Heart right ventricle (tissue), 16 donors: Measurements from ENCODE around the gene CSMD2. TPM values are rescaled to one million over a fixed set of nuclear protein-coding genes. Genes with fewer than 3 reads are reported as not detected.

Experiments
- ATAC-seq, 8 donors: fragments of 200-7000 bp; cut with Tn5 transposase; one replicate each; pipeline ENCODE4 v1.9.1; 2020; ENCODE audit warnings: mild to moderate bottlenecking in 8 of 8, moderate library complexity in 8 of 8, moderate number of reproducible peaks in 1 of 8
- DNase-seq, 2 donors: peaks; one replicate each; pipeline ENCODE4 v3.0.0-alpha.2; 2020
- H3K27ac ChIP-seq, 10 donors: fragments of 200-600 bp; sonication (generic) in 2 of 10; one replicate each; pipeline versions ENCODE4 v1.5.0 to v1.8.0; 2020 to 2022; ENCODE audit warnings: mild to moderate bottlenecking in 3 of 10
- H3K27me3 ChIP-seq, 7 donors: fragments of 200-600 bp; one replicate each; pipeline ENCODE4 v1.8.0; 2021 to 2022; ENCODE audit warnings: mild to moderate bottlenecking in 2 of 7
- H3K36me3 ChIP-seq, 9 donors: fragments of 200-600 bp; sonication (generic) in 1 of 9; one replicate each; pipeline versions ENCODE4 v1.5.0 to v1.8.0; 2020 to 2022; ENCODE audit warnings: mild to moderate bottlenecking in 2 of 9
- H3K4me1 ChIP-seq, 9 donors: fragments of 200-600 bp; sonication (generic) in 1 of 9; one replicate each; pipeline versions ENCODE4 v1.5.0 to v1.8.0; 2020 to 2022; ENCODE audit warnings: mild to moderate bottlenecking in 4 of 9
- H3K4me3 ChIP-seq, 10 donors: fragments of 200-600 bp; sonication (generic) in 2 of 10; one replicate each; pipeline versions ENCODE4 v1.5.0 to v1.8.0; 2020 to 2022; ENCODE audit warnings: mild to moderate bottlenecking in 7 of 10, moderate library complexity in 2 of 10
- H3K9me3 ChIP-seq, 11 donors: fragments of 200-600 bp in 10 of 11; sonication (generic) in 2 of 11; one replicate each; pipeline versions ENCODE4 v1.5.0 to v1.8.0; 2013 to 2022; ENCODE audit warnings: mild to moderate bottlenecking in 2 of 11, control low read depth in 1 of 11, moderate library complexity in 1 of 11
- CTCF ChIP-seq, 9 donors: fragments of 200-600 bp; sonication (generic) in 2 of 9; IDR thresholded peaks; one replicate each; pipeline versions ENCODE4 v1.5.0 to v1.8.0; 2021 to 2022; ENCODE audit warnings: antibody characterized with exemption in 9 of 9, mild to moderate bottlenecking in 5 of 9, moderate library complexity in 1 of 9
- WGBS, 2 donors: extraction: QIAGEN DNeasy Blood & Tissue Kit; methylation state at CpG; one replicate each; pipeline ENCODE4 v1.1.7; 2013; ENCODE audit warnings: inconsistent platforms in 1 of 2; 5-methylcytosine and 5-hydroxymethylcytosine counted together
- intact Hi-C, 10 donors: fragments of 100-400 bp; cut with DNase I; formaldehyde crosslinking; loops; one replicate each; pipeline versions ENCODE4 v1.11.1 to v1.14.2; 2022
- polyA plus RNA-seq, 2 donors: library from polyadenylated mRNA; stranded (reverse); fragments of 200-250 nt; gene quantifications; one replicate each; pipeline ENCODE4 v1.2.3, GENCODE V29; 2013
- total RNA-seq, 10 donors: library from RNA; stranded (reverse); fragmentation: NEBNext Ultra II Directional in 3 of 10; extraction: Animal tissue kit (Norgen Biotek cat#: 25700) in 3 of 10; gene quantifications; one replicate each; pipeline versions ENCODE4 v1.2.1 to v1.2.4, GENCODE V29; 2021 to 2023
- donor health status: Arrhythmogenic right ventricular cardiomyopathy.
- donor health status: ischemic (EF 13 %, LVEDD 7.1; RV severe dilation, severe dysfunction).
- donor health status: healthy with polysubstance abuse.
- donor health status: DM: no; HTN: yes; CAD: no.
- donor health status: DM: no; HTN: no; CAD: no.
- donor health status: ischemic (EF 25% LVEDD 6.9; RV normal size, moderate dysfunction).
- donor health status: ischemic (EF 25% LVEDD 5.7; RV mildly dilated, moderate dysfunction).
- donor health status: healthy.
- donor health status: DM: yes; HTN: yes; CAD: no.
- donor health status: Ischemic cardiomyopathy.
- donor health status: ischemic (EF 35%, LVEDD 5.7; RV mildly dilated, moderate dysfunction).
- donor health status: nonischemic (EF 11% LVEDD 7.7; RV severe dilation, severe dysfunction).
- donor health status: DM: yes; HTN: yes; CAD: no.
- donor health status: PGD.
- donor health status: ischemic (EF 29% LVEDD 5.4; RV normal size, mild dysfunction).
- donor health status: nonischemic (EF 23%, LVEDD 6.1; RV moderate dilation, normal function).

CSMD2 gene
- total and polyA plus RNA-seq, 12 donors, result 0.04 to 0.97 (median 0.14) TPM; not detected in 1

GRCh38 chr1:34005309-34005708, 159.7 kb downstream of the CSMD2 start:
- no peak for TF ChIP-seq CTCF (IDR thresholded peaks at IDR 0.05)
- no peaks in the 10 kb centered on the region for H3K4me1 ChIP-seq
- ATAC-seq (no peak), DNase-seq (no peak)
- no peaks in the 10 kb centered on the region for H3K9me3 ChIP-seq
- 87 to 90% methylated on average over 2 of the region's 2 CpGs for WGBS, 2 donors
- H3K36me3 ChIP-seq, result no peaks in the 10 kb centered on the region
- no peaks in the 10 kb centered on the region for H3K27me3 ChIP-seq
- no peak overlapping the region for H3K27ac ChIP-seq
- H3K4me3 ChIP-seq, result no peak overlapping the region
- intact Hi-C loops, result no loop called here

DNA sequence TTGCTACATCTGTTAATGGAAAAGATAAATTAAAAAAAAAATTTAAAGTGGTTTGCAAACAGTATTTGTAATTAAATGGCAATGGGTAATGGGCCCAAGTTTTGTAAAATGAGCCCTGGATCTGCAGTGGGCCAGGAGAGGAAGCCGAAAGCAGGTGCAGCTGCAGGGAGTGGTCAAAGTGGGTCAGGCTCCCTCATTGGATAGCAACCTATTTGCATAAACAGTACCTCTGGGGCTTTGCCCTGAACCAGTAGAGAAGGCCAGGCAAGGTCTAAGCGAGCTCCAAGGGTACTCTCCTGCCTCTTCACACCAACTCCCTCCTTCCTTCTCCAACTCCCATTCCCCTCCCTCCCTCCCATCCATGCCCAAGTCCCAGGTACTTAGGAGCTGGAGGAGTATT, 162.2 kb downstream of the CSMD2 start:
- WGBS, 2 donors, result 63 to 76% methylated on average over 2 of the region's 2 CpGs
- Histone ChIP-seq H3K4me3 (no peak overlapping the region), H3K27ac (no peak overlapping the region), H3K36me3 (no peaks in the 10 kb centered on the region), H3K27me3 (no peaks in the 10 kb centered on the region), H3K9me3 (no peaks in the 10 kb centered on the region), H3K4me1 (no peaks in the 10 kb centered on the region)
- no peak for TF ChIP-seq CTCF (IDR thresholded peaks at IDR 0.05)
- no peak for DNase-seq
- intact Hi-C loops, result no loop called here
- no peak for ATAC-seq

- Histone ChIP-seq H3K36me3 (no peaks in the 10 kb centered on the region), H3K9me3 (no peaks in the 10 kb centered on the region), H3K27me3 (peaks cover 0 to 8% (median 0%) of the 10 kb centered on the region in 7 donors), H3K4me1 (peaks cover 0 to 4% (median 0%) of the 10 kb centered on the region in 9 donors), H3K27ac (no peak overlapping the region), H3K4me3 (no peak overlapping the region)
- no peak for DNase-seq
- ATAC-seq, result no peak
- intact Hi-C loops, result no loop called here
- TF ChIP-seq CTCF (IDR thresholded peaks at IDR 0.05), result no peak
- 75 to 77% methylated on average over 13 of the region's 13 CpGs for WGBS, 2 donors
Measured at GRCh38 chr1:33997127-33998036, 167.6 kb downstream of the CSMD2 start.

- intact Hi-C loops, result no loop called here
Measured at GRCh38 chr1:33996281-33996680, 168.7 kb downstream of the CSMD2 start.

More at GRCh38 chr1:33996281-33996680, 168.7 kb downstream of the CSMD2 start:
- DNase-seq, result no peak
- WGBS, 2 donors, result 69 to 78% methylated on average over 5 of the region's 5 CpGs
- Histone ChIP-seq H3K4me1 (peaks cover 0 to 4% (median 0%) of the 10 kb centered on the region in 9 donors), H3K27me3 (peaks cover 0 to 11% (median 0%) of the 10 kb centered on the region in 7 donors), H3K9me3 (no peaks in the 10 kb centered on the region), H3K4me3 (no peak overlapping the region), H3K27ac (no peak overlapping the region), H3K36me3 (no peaks in the 10 kb centered on the region)
- no peak for TF ChIP-seq CTCF (IDR thresholded peaks at IDR 0.05)
- no peak for ATAC-seq
